Measurements from ENCODE around the gene PTGER1. TPM values are rescaled to one million over a fixed set of nuclear protein-coding genes. Genes with fewer than 3 reads are reported as not detected.

The PTGER1 gene
- total and polyA plus RNA-seq, 2 of the 8 experiments (the other 6 are each of a cell fraction or from before 2014, with no cell fraction given) = 0.20 to 0.41 TPM

- Histone ChIP-seq H3K4me3 (ENCODE audit: extremely low read depth in 1 of 4, insufficient read depth in 2 of 4, low read depth in 3 of 4, low read length in 4 of 4) (no peak overlapping the region), H2AFZ (ENCODE audit: low read length) (no peak overlapping the region), H3K4me1 (replicated peaks in 1 of 4; ENCODE audit: control insufficient read depth in 3 of 4, insufficient read depth in 4 of 4, low read length in 3 of 4) (peaks cover 0 to 27% (median 13%) of the 10 kb centered on the region in 4 experiments; a peak in 6 of 7 replicates), H3K9me3 (ENCODE audit: insufficient read depth in 2 of 2, low read depth in 1 of 2, low read length in 1 of 2) (no peaks in the 10 kb centered on the region), H2BK12ac (ENCODE audit: low read depth, low read length) (no peak overlapping the region), H4K8ac (ENCODE audit: extremely low read depth, insufficient read depth, low read length) (no peak overlapping the region), H3K4ac (replicated peaks; ENCODE audit: insufficient read length, low read depth, low read length) (no peak overlapping the region), H3K4me2 (ENCODE audit: insufficient read depth in 1 of 2, low read depth in 2 of 2, low read length in 2 of 2) (no peak overlapping the region), H2BK20ac (ENCODE audit: low read length) (no peak overlapping the region), H2BK120ac (replicated peaks; ENCODE audit: low read depth, low read length) (no peak overlapping the region), H3K79me1 (ENCODE audit: low read depth, low read length) (no peaks in the 10 kb centered on the region), H3K36me3 (ENCODE audit: control insufficient read depth in 2 of 4, insufficient read depth in 4 of 4, low read length in 3 of 4) (peaks cover 5 to 17% (median 10%) of the 10 kb centered on the region in 4 experiments; a peak in 6 of 8 replicates), H3K23ac (ENCODE audit: insufficient read length) (no peak overlapping the region), H4K91ac (replicated peaks; ENCODE audit: insufficient read length, low read length) (no peak overlapping the region), H3K9ac (replicated peaks in 1 of 4; ENCODE audit: extremely low read depth in 1 of 4, low read depth in 3 of 4, low read length in 3 of 4) (no peak overlapping the region), H3K56ac (replicated peaks; ENCODE audit: insufficient read length, low read depth, low read length) (no peak overlapping the region), H2AK5ac (ENCODE audit: low read depth, low read length) (no peak overlapping the region), H3K14ac (ENCODE audit: insufficient read length) (no peak overlapping the region), H3K18ac (ENCODE audit: extremely low read depth, low read length) (no peak overlapping the region; the same call in 1 of the 2 replicates), H3K27me3 (replicated peaks in 1 of 4; ENCODE audit: control insufficient read depth in 3 of 4, extremely low read depth in 1 of 4, insufficient read depth in 3 of 4, low read length in 3 of 4) (no peaks in the 10 kb centered on the region), H4K5ac (ENCODE audit: insufficient read length, low read depth, low read length) (no peak overlapping the region), H3K79me2 (ENCODE audit: control insufficient read depth in 1 of 2, insufficient read depth in 2 of 2, low read length in 2 of 2) (no peaks in the 10 kb centered on the region), H3K27ac (ENCODE audit: low read depth, low read length) (0 out of 2 replicates have a peak overlapping the region, but pooled peaks have one; percentile 12), H3K23me2 (ENCODE audit: low read depth, low read length) (no peaks in the 10 kb centered on the region; the same call in 1 of the 2 replicates), H2BK15ac (ENCODE audit: low read length) (no peak overlapping the region), H2BK5ac (ENCODE audit: low read depth, low read length) (peak overlapping the region; percentile 60; the same call in 1 of the 2 replicates), H4K20me1 (replicated peaks in 1 of 2; ENCODE audit: control insufficient read depth in 1 of 2, insufficient read depth in 2 of 2, low read length in 2 of 2) (peaks cover 0 to 8% of the 10 kb centered on the region in 2 experiments)
- FAIRE-seq (no peak), DNase-seq (ENCODE audit: low read depth in 1 of 2, low spot score in 2 of 2) (no peak)
- 96% methylated on average over 12 of the region's 14 CpGs; no CpG with 5 or more reads in 1 of the 2 experiments for WGBS, 2 experiments (ENCODE audit: extremely low coverage in 1 of 2, insufficient coverage in 1 of 2, insufficient read length in 1 of 2, insufficient replicate concordance in 2 of 2, low coverage in 1 of 2, low lambda C conversion rate in 2 of 2, missing lambda C conversion rate in 1 of 2)
- ChIA-PET CTCF (ENCODE audit: partially characterized antibody) (interaction anchor here (0.5 to 5.6 kb wide), 26 partner anchors 11 to 419 kb away, joined by 3 to 36 read pairs (median 4); partner anchors contain the start of genes ADGRE2 and GIPC1), POLR2A (ENCODE audit: partially characterized antibody) (interaction anchor here (0.8 to 7.0 kb wide), 4 partner anchors 13 to 38 kb away, joined by 3 to 45 read pairs (median 7); partner anchors contain the start of gene GIPC1)
- no peak for TF ChIP-seq POLR2AphosphoS5 (IDR thresholded peaks at IDR 0.05; ENCODE audit: low read depth, low read length)
- no peak for TF ChIP-seq SUZ12 (IDR thresholded peaks at IDR 0.05; ENCODE audit: low read length)
- no peak for TF ChIP-seq EZH2 (IDR thresholded peaks at IDR 0.05; ENCODE audit: low read depth, low read length, severe bottlenecking)
- no peak for TF ChIP-seq USF2 (IDR thresholded peaks at IDR 0.05; ENCODE audit: low read length)
- no peak for TF ChIP-seq JUND (IDR thresholded peaks at IDR 0.05; ENCODE audit: low read length)
- TF ChIP-seq FOSL1 (IDR thresholded peaks at IDR 0.05; ENCODE audit: insufficient read depth, low read depth, low read length) = no peak
- TF ChIP-seq HDAC6 (IDR thresholded peaks at IDR 0.05; ENCODE audit: low read depth, low read length) = no peak
- no peak for TF ChIP-seq ASH2L (IDR thresholded peaks at IDR 0.05; ENCODE audit: low read length)
- TF ChIP-seq KDM4A (IDR thresholded peaks at IDR 0.05; ENCODE audit: low read depth, low read length, severe bottlenecking) = no peak
- no peak for TF ChIP-seq YY1 (IDR thresholded peaks at IDR 0.05; ENCODE audit: low read depth, low read length)
- no peak for TF ChIP-seq HDAC2 (IDR thresholded peaks at IDR 0.05; ENCODE audit: borderline replicate concordance in 1 of 2, low read depth in 2 of 2, low read length in 2 of 2)
These were observed 4.3 kb upstream of the PTGER1 start for GRCh38 chr19:14479309-14479974.
